ENCODE results near the gene INSM1. TPM values are rescaled to one million over a fixed set of nuclear protein-coding genes. Genes with fewer than 3 reads are reported as not detected.

The INSM1 gene
- polyA plus RNA-seq, 1 of the 3 experiments (the other 2 are of a cell fraction), result not detected

DNA sequence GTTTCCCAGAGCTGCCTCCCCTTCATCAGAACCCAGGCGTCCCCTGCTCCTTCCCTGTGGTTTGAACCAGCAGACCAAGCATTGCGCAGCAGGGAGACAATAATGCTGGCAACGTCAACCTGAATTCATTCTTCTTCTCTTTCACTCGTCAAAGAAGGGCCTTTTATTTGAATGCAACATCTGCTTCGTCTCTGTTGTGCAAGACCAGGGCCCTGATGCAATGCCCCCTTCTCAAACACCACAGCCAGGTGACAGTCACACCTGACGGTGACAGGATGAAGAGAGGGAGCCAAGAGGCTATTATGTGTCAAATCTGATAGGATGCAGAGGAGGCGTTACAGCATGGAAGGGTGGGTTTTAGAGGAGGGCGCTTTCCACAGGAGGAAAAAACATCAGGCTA lies 8.0 kb downstream of the INSM1 start (continued):
- TF ChIP-seq, protein P1, sequence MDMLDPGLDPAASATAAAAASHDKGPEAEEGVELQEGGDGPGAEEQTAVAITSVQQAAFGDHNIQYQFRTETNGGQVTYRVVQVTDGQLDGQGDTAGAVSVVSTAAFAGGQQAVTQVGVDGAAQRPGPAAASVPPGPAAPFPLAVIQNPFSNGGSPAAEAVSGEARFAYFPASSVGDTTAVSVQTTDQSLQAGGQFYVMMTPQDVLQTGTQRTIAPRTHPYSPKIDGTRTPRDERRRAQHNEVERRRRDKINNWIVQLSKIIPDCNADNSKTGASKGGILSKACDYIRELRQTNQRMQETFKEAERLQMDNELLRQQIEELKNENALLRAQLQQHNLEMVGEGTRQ (IDR thresholded peaks at IDR 0.05; ENCODE audit: borderline replicate concordance, low read depth, low read length), result no peak
- TF ChIP-seq EZH2phosphoT487 (IDR thresholded peaks at IDR 0.05; ENCODE audit: borderline replicate concordance, low read depth), result no peak
- TF ChIP-seq PBX3 (IDR thresholded peaks at IDR 0.05), result no peak

DNA sequence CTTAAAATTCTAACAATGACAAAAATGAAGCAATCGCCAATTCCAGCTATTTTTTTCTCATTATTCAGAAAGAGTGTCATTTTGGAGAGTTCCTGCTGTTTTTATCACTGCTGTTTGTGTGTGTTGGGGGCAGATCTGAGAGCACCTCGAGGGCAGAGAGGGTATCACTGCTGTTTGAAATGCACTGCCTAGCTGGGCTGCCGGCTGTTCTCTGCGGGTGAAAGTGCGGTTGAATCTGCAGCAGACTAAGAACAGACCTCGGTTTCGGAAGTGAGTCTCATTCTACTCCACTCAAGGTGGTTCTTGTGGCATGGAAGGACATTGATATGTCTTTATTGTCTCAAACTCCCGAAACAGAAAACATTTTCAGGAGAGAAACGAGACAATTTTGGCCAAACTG lies 18.3 kb downstream of the INSM1 start:
- Histone ChIP-seq H3F3A (replicated peaks; ENCODE audit: insufficient read depth) (no peaks in the 10 kb centered on the region), H3K9me2 (no peaks in the 10 kb centered on the region), H3K79me2 (ENCODE audit: insufficient read depth) (no peaks in the 10 kb centered on the region), H3K9me3 (no peaks in the 10 kb centered on the region), H3K27me3 (ENCODE audit: insufficient read depth) (no peaks in the 10 kb centered on the region; the same call in 1 of the 2 replicates), H3K27ac (ENCODE audit: low read depth in 2 of 2, low read length in 1 of 2) (no peak overlapping the region), H3K36me3 (replicated peaks in 1 of 2; ENCODE audit: control insufficient read depth in 1 of 2, insufficient read depth in 2 of 2, low read length in 1 of 2) (no peaks in the 10 kb centered on the region), H3K4me2 (no peak overlapping the region), H4K20me1 (ENCODE audit: insufficient read depth) (no peaks in the 10 kb centered on the region), H3K9ac (no peak overlapping the region), H3K4me1 (ENCODE audit: control insufficient read depth in 1 of 2, insufficient read depth in 2 of 2, low read depth in 1 of 2, low read length in 1 of 2) (no peaks in the 10 kb centered on the region), H3K4me3 (ENCODE audit: low read depth in 2 of 2, low read length in 1 of 2) (no peak overlapping the region), H2AFZ (ENCODE audit: low read depth) (no peak overlapping the region)
- no peak for DNase-seq
- WGBS (ENCODE audit: low lambda C conversion rate), result 53% methylated on average over 9 of the region's 9 CpGs
- ChIA-PET POLR2A (no interaction called here), CTCF (no interaction called here)
- no peak for TF ChIP-seq FOSL2 (IDR thresholded peaks at IDR 0.05; ENCODE audit: borderline replicate concordance, low read depth)
- TF ChIP-seq, protein P2, sequence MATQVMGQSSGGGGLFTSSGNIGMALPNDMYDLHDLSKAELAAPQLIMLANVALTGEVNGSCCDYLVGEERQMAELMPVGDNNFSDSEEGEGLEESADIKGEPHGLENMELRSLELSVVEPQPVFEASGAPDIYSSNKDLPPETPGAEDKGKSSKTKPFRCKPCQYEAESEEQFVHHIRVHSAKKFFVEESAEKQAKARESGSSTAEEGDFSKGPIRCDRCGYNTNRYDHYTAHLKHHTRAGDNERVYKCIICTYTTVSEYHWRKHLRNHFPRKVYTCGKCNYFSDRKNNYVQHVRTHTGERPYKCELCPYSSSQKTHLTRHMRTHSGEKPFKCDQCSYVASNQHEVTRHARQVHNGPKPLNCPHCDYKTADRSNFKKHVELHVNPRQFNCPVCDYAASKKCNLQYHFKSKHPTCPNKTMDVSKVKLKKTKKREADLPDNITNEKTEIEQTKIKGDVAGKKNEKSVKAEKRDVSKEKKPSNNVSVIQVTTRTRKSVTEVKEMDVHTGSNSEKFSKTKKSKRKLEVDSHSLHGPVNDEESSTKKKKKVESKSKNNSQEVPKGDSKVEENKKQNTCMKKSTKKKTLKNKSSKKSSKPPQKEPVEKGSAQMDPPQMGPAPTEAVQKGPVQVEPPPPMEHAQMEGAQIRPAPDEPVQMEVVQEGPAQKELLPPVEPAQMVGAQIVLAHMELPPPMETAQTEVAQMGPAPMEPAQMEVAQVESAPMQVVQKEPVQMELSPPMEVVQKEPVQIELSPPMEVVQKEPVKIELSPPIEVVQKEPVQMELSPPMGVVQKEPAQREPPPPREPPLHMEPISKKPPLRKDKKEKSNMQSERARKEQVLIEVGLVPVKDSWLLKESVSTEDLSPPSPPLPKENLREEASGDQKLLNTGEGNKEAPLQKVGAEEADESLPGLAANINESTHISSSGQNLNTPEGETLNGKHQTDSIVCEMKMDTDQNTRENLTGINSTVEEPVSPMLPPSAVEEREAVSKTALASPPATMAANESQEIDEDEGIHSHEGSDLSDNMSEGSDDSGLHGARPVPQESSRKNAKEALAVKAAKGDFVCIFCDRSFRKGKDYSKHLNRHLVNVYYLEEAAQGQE (IDR thresholded peaks at IDR 0.05; ENCODE audit: low read depth, low read length), result no peak
- TF ChIP-seq, protein P3, sequence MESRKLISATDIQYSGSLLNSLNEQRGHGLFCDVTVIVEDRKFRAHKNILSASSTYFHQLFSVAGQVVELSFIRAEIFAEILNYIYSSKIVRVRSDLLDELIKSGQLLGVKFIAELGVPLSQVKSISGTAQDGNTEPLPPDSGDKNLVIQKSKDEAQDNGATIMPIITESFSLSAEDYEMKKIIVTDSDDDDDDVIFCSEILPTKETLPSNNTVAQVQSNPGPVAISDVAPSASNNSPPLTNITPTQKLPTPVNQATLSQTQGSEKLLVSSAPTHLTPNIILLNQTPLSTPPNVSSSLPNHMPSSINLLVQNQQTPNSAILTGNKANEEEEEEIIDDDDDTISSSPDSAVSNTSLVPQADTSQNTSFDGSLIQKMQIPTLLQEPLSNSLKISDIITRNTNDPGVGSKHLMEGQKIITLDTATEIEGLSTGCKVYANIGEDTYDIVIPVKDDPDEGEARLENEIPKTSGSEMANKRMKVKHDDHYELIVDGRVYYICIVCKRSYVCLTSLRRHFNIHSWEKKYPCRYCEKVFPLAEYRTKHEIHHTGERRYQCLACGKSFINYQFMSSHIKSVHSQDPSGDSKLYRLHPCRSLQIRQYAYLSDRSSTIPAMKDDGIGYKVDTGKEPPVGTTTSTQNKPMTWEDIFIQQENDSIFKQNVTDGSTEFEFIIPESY (IDR thresholded peaks at IDR 0.05; ENCODE audit: borderline replicate concordance, low read depth), result no peak
- TF ChIP-seq SMC3 (IDR thresholded peaks at IDR 0.05; ENCODE audit: low read depth, low read length), result no peak
- no peak for TF ChIP-seq ELF1 (IDR thresholded peaks at IDR 0.05)
- TF ChIP-seq EZH2phosphoT487 (IDR thresholded peaks at IDR 0.05; ENCODE audit: borderline replicate concordance, low read depth), result no peak
- TF ChIP-seq RFX5 (IDR thresholded peaks at IDR 0.05; ENCODE audit: low read length), result no peak
- no peak for TF ChIP-seq TCF12 (IDR thresholded peaks at IDR 0.05)
- TF ChIP-seq MXI1 (IDR thresholded peaks at IDR 0.05; ENCODE audit: low read depth, low read length), result no peak
- no peak for TF ChIP-seq RCOR1 (IDR thresholded peaks at IDR 0.05; ENCODE audit: low read length)
- no peak for TF ChIP-seq TAF1 (IDR thresholded peaks at IDR 0.05; ENCODE audit: borderline replicate concordance, low read depth, low read length)
- no peak for TF ChIP-seq POLR2AphosphoS5 (IDR thresholded peaks at IDR 0.05; ENCODE audit: low read depth, low read length)
- no peak for TF ChIP-seq GATA2 (CRISPR knock-in tag; IDR thresholded peaks at IDR 0.05)

Measured in SK-N-SH (cell line).